GM12878 (cell line): ENCODE data around the gene CNMD. TPM values are rescaled to one million over a fixed set of nuclear protein-coding genes. Genes with fewer than 3 reads are reported as not detected.

Source experiments
- ATAC-seq: fragments of 200-7000 bp; cut with Tn5 transposase; 3 replicates; pipeline ENCODE4 v1.9.1; 2020; ENCODE audit warnings: mild to moderate bottlenecking, moderate library complexity
- BruUV-seq: library from RNA; stranded (reverse); fragments of 400-500 nt; replicated peaks from 2 replicates; lab custom pipeline; 2021; lab: Mats Ljungman, UMichigan
- CTCF ChIA-PET: fragments of 300-600 bp; sonication (Branson Sonifier 250); formaldehyde crosslinking; extraction: SDS; loops from one replicate; lab custom pipeline; 2021; ENCODE audit warnings: inconsistent platforms; lab: Yijun Ruan, JAX
- POLR2A ChIA-PET: fragments of 350-600 bp; formaldehyde crosslinking; extraction: SDS; loops from one replicate; lab custom pipeline; 2021; ENCODE audit warnings: inconsistent platforms; lab: Charles Lee
- RAD21 ChIA-PET: fragments of 300-600 bp; sonication (Branson Sonifier 250); formaldehyde crosslinking; loops from one replicate; lab custom pipeline; 2023; ENCODE audit warnings: antibody characterized with exemption; ENCODE audit not compliant: unreplicated experiment; lab: Charles Lee
- SMC1A ChIA-PET: fragments of 300-600 bp; sonication (Branson Sonifier 250); formaldehyde crosslinking; loops from one replicate; lab custom pipeline; 2023; ENCODE audit not compliant: unreplicated experiment, uncharacterized antibody; lab: Charles Lee
- DNase-seq: peaks from one replicate; pipeline ENCODE4 v3.0.0-alpha.2; 2011; ENCODE audit warnings: low read depth, low spot score
- FAIRE-seq: peaks from 3 replicates; lab custom pipeline; 2011; peaks lifted over from hg19 to GRCh38; lab: Jason Lieb, UNC
- H2AFZ ChIP-seq: 2 replicates; pipeline ENCODE4 v1.6.0; 2011; ENCODE audit warnings: low read depth, low read length, control low read depth; ENCODE audit not compliant: control insufficient read depth
- H3K27ac ChIP-seq: 2 replicates; pipeline ENCODE4 v1.5.1; 2011; ENCODE audit warnings: control low read depth; ENCODE audit not compliant: control insufficient read depth, insufficient read depth
- H3K27me3 ChIP-seq, 2 experiments: replicated peaks in 1 of 2; 2 replicates each; pipeline versions ENCODE4 v1.6.0 to v1.6.1; 2011; ENCODE audit warnings: low read length in 1 of 2; ENCODE audit not compliant: control insufficient read depth in 2 of 2, insufficient read depth in 2 of 2
- H3K36me3 ChIP-seq, 2 experiments: 2 replicates each; pipeline ENCODE4 v1.5.1; 2011; ENCODE audit warnings: low read length in 1 of 2; ENCODE audit not compliant: control insufficient read depth in 2 of 2, insufficient read depth in 2 of 2
- H3K4me1 ChIP-seq: 2 replicates; pipeline ENCODE4 v1.6.1; 2011; ENCODE audit warnings: mild to moderate bottlenecking, low read length, moderate library complexity, mixed read lengths; ENCODE audit not compliant: control insufficient read depth, insufficient read depth
- H3K4me2 ChIP-seq: 2 replicates; pipeline ENCODE4 v1.6.0; 2011; ENCODE audit warnings: control low read depth; ENCODE audit not compliant: control insufficient read depth, insufficient read depth
- H3K4me3 ChIP-seq: fragments of 200-600 bp; sonication (generic); 2 replicates; pipeline ENCODE4 v1.5.1; 2016
- H3K79me2 ChIP-seq: 2 replicates; pipeline ENCODE4 v1.6.0; 2011; ENCODE audit warnings: low read length; ENCODE audit not compliant: control insufficient read depth, insufficient read depth
- H3K9ac ChIP-seq: 2 replicates; pipeline ENCODE4 v1.8.0; 2011; ENCODE audit warnings: low read length, control low read depth, mixed read lengths; ENCODE audit not compliant: control insufficient read depth, insufficient read depth
- H3K9me3 ChIP-seq: replicated peaks from 3 replicates; pipeline ENCODE4 v1.5.1; 2011; ENCODE audit warnings: mild to moderate bottlenecking, low read length; ENCODE audit not compliant: control insufficient read depth, insufficient read depth
- H4K20me1 ChIP-seq: 2 replicates; pipeline ENCODE4 v1.6.0; 2011; ENCODE audit not compliant: control insufficient read depth, insufficient read depth
- CBX3 ChIP-seq: fragments of 200-600 bp; sonication (generic); IDR thresholded peaks from 2 replicates; pipeline ENCODE4 v1.6.1; 2016; ENCODE audit warnings: low read depth, borderline replicate concordance
- MEF2A ChIP-seq: IDR thresholded peaks from 2 replicates; pipeline ENCODE4 v1.6.1; 2011; ENCODE audit warnings: low read depth, mild to moderate bottlenecking, low read length, moderate library complexity; ENCODE audit not compliant: insufficient read depth
- MXI1 ChIP-seq: fragments of 150-350 bp; IDR thresholded peaks from 2 replicates; pipeline ENCODE4 v1.6.1; 2011; ENCODE audit warnings: low read depth, mild to moderate bottlenecking, inconsistent platforms, low read length, improper control_type of control experiment
- PML ChIP-seq: IDR thresholded peaks from 2 replicates; pipeline ENCODE4 v1.6.1; 2012; ENCODE audit warnings: low read length, inconsistent platforms
- RFX5 ChIP-seq: IDR thresholded peaks from 2 replicates; pipeline ENCODE4 v1.6.1; 2011; ENCODE audit warnings: low read depth, low read length, improper control_type of control experiment
- SMC3 ChIP-seq: IDR thresholded peaks from 2 replicates; pipeline ENCODE4 v1.6.1; 2011; ENCODE audit warnings: low read length, improper control_type of control experiment, borderline replicate concordance
- WGBS: methylation state at CpG from one replicate; pipeline ENCODE4 v1.1.6; 2016; ENCODE audit warnings: low lambda C conversion rate; ENCODE audit not compliant: insufficient replicate concordance, insufficient coverage; ENCODE audit errors: missing lambda C conversion rate; 5-methylcytosine and 5-hydroxymethylcytosine counted together
- in situ Hi-C: fragments of 300-500 bp; cut with MboI; formaldehyde crosslinking; loops from 9 replicates; pipeline ENCODE4 v1.14.3; 2018; ENCODE audit warnings: mixed read lengths
- intact Hi-C: fragments of 100-400 bp; cut with micrococcal nuclease; formaldehyde crosslinking; loops from one replicate; pipeline ENCODE4 v1.14.2; 2022; ENCODE audit not compliant: unreplicated experiment
- polyA plus RNA-seq, 11 experiments: library from polyadenylated mRNA; depleted of rRNA in 4 of 11; unstranded in 6 of 11; stranded (reverse) in 5 of 11; fragments of >200 nt; fragmentation: Nextera tagmentation in 4 of 11; fragmentation: Illumina TruSeq in 1 of 11; extraction: Ambion mirVana in 4 of 11; extraction: Trizol in 1 of 11; gene quantifications; 1 replicate in 1 of 11; 2 replicates in 10 of 11; pipeline versions ENCODE4 v1.2.1 to v1.2.3, GENCODE V29; 2011 to 2016; ENCODE audit warnings: inconsistent platforms in 2 of 11, missing spikeins in 2 of 11, low read depth in 1 of 11
- total RNA-seq, 4 experiments: library from RNA; depleted of rRNA in 3 of 4; stranded (reverse); fragments of >200 nt in 3 of 4; fragmentation: Illumina TruSeq in 1 of 4; extraction: Trizol in 1 of 4; gene quantifications; 2 replicates each; pipeline versions ENCODE4 v1.2.1 to v1.2.3, GENCODE V29; 2013 to 2021
- TF ChIP-seq, protein P1 (sequence below): fragments of 450-650 bp; IDR thresholded peaks from 2 replicates; pipeline ENCODE4 v1.6.1; 2017; ENCODE audit warnings: low read depth, mild to moderate bottlenecking, moderate library complexity

CNMD gene
- total and polyA plus RNA-seq, 10 of the 15 experiments (the other 5 are each of a cell fraction or from before 2014, with no cell fraction given): 0.31 to 1.6 (median 0.73) TPM

DNA sequence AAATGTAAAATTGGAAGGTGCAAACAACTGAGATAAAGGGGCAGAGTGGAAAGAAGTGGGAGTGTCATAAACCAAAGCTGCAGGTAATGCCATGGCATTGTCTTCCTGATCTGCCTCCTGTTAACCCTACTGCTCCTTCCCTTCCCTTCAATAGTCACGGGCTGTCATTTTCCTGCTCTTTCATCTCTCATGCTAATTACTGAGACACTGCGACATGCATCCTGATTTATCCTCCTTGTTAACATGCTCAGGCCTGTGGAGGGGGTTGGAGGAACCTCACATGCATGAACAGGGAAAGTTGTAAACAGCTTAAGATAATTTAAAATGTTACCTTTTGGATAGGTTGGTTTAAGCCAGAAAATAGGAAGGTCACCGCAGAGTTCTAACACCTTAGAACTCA lies 27.2 kb downstream of the CNMD start:
- DNase-seq: no peak
- no peaks in the 10 kb centered on the region for H3K79me2 ChIP-seq
- RAD21 ChIA-PET: interaction anchor here (1.2 to 2.7 kb wide), 7 partner anchors 9 to 262 kb away, joined by 3 to 26 read pairs (median 3); partner anchors contain the start of gene VPS36
- intact Hi-C loops: no loop called here
- H3K27ac ChIP-seq: no peak overlapping the region
- H3K9me3 ChIP-seq: no peaks in the 10 kb centered on the region
- ATAC-seq: no peak
- H3K4me2 ChIP-seq: no peak overlapping the region
- H3K9ac ChIP-seq: no peak overlapping the region
- no peak for FAIRE-seq
- SMC1A ChIA-PET: interaction anchor here (1.1 to 5.5 kb wide), 9 partner anchors 10 to 96 kb away, joined by 3 to 50 read pairs (median 12); no protein-coding TSS in a partner anchor
- 42% methylated on average over 3 of the region's 3 CpGs for WGBS
- no peaks in the 10 kb centered on the region for H4K20me1 ChIP-seq
- POLR2A ChIA-PET: interaction anchor here (1.0 to 3.1 kb wide), 3 partner anchors 10 to 14 kb away, joined by 4 to 14 read pairs (median 13); no protein-coding TSS in a partner anchor
- no TSS peak for BruUV-seq
- in situ Hi-C loops: no loop called here
- no peak overlapping the region for H3K4me3 ChIP-seq
- H3K36me3 ChIP-seq: no peaks in the 10 kb centered on the region
- TF ChIP-seq SMC3 (no peak), CBX3 (no peak), MEF2A (no peak), MXI1 (no peak), RFX5 (no peak), PML (no peak)
- TF ChIP-seq, protein P1, sequence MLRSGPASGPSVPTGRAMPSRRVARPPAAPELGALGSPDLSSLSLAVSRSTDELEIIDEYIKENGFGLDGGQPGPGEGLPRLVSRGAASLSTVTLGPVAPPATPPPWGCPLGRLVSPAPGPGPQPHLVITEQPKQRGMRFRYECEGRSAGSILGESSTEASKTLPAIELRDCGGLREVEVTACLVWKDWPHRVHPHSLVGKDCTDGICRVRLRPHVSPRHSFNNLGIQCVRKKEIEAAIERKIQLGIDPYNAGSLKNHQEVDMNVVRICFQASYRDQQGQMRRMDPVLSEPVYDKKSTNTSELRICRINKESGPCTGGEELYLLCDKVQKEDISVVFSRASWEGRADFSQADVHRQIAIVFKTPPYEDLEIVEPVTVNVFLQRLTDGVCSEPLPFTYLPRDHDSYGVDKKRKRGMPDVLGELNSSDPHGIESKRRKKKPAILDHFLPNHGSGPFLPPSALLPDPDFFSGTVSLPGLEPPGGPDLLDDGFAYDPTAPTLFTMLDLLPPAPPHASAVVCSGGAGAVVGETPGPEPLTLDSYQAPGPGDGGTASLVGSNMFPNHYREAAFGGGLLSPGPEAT: no peak
- CTCF ChIA-PET: interaction anchor here (0.9 to 2.8 kb wide), 6 partner anchors 10 to 256 kb away, joined by 3 to 17 read pairs (median 7); no protein-coding TSS in a partner anchor
- H3K27me3 ChIP-seq: no peaks in the 10 kb centered on the region
- H2AFZ ChIP-seq: no peak overlapping the region
- H3K4me1 ChIP-seq: no peaks in the 10 kb centered on the region
